Measurements from ENCODE around the gene FGD3.
"Not testable (repeated sequence)": the region's sequence is repeated elsewhere in the genome, so short reads cannot be mapped to it uniquely, and the experiment has no call there.

The FGD3 gene

DNA sequence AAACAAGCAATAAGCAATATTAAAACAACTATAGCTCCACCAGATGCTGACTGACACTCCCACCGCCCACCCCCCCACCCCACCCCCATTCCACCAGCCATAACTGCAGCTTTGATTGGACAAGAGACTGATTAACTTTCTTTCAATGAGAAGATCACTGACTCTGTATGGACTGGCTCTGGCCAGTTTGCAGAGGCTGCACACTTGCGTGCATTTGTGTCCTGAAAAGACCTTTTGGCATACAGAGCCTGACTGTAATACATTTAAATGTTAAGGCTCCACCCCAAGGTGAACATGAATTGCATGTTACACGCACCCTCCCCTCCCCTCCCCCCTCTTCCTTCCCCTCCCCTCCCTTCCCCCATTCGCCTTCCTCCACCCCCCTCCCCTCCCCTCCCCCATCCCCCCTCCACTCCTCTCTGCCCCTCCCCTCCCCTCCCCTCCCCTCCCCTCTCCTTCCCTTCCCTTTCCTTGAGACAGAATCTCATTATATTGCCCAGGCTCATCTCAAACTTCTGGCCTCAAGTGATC is 31.1 kb downstream of the FGD3 start:
- DNase-seq (ENCODE audit: low read depth): no peak

DNA sequence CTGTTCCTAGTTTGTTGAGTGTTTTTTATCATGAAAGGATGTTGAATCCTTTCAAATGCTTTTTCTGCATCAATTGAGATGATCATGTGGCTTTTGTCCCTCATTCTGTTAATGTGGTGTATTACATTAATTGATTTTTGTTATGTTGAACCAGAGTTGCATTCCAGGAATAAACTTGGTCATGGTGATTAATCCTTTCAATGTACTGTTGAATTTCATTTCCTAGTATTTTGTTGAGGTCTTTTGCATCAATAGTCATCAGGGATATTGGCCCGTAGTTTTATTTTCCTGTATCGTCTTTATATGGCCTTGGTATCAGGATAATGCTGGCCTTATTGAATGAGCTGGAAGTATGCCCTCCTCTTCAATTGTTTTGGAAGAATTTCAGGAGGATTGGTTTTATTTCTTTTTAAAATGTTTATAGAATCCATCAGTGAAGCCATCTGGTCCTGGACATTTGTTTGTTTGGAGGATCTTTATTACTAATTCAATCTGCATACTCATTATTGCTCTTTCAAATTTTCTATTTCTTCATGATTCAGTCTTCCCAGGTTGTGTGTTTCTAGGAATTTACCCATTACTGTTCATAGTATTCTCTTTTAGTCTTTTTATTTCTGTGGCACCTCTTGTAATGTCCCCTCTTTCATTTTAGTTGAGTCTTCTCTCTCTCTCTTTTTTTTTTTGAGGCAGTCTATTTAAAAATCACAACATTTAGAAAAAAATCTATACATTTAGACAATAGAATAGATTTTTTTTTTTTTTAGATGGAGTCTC is 32.1 kb downstream of the FGD3 start:
- no peak for DNase-seq (ENCODE audit: low read depth)

DNA sequence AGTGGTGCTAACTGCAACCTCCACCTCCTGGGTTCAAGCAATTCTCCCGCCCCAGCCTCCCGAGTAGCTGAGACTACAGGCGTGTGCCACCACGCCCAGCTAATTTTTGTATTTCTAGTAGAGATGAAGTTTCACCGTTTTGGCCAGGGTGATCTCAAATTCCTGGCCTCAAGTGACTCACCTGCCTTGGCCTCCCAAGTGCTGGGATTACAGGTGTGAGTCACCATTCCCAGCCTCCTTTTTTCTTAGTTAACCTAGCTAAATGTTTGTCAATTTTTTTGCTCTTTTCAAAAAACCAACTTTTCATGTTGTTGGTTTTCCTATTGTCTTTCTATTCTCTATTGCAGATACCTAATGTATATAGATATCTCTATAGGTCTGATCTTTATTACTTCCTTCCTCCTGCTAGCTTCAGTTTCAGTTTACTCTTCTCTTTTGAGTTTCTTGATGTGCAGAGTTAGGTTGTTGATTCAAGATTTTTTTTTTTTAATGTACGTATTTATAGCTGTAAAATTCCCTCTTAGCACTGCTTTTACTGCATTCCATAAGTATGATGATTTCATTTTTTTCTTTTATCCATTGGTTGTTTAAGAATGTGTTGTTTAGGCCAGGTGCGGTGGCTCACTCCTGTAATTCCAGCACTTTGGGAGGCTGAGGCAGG is 32.9 kb downstream of the FGD3 start:
- DNase-seq (ENCODE audit: low read depth): no peak

DNA sequence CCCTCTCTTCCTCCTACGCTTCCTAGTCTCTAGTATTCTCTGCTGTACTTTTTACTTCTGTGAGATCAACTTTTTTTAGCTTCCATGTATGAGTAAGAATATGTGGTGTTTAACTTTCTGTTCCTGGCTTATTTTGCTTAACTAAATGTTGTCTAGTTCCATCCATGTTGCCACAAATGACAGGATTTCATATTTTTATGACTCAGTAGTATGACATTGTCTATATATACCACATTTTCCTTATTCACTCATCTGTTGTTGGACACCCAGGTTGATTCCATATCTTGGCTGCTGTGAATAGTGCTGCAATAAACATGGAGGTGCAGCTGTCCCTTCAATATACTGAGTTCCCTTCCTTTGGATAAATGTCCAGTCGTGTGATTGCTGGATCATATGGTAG is 34.8 kb downstream of the FGD3 start:
- DNase-seq (ENCODE audit: low read depth): no peak

DNA sequence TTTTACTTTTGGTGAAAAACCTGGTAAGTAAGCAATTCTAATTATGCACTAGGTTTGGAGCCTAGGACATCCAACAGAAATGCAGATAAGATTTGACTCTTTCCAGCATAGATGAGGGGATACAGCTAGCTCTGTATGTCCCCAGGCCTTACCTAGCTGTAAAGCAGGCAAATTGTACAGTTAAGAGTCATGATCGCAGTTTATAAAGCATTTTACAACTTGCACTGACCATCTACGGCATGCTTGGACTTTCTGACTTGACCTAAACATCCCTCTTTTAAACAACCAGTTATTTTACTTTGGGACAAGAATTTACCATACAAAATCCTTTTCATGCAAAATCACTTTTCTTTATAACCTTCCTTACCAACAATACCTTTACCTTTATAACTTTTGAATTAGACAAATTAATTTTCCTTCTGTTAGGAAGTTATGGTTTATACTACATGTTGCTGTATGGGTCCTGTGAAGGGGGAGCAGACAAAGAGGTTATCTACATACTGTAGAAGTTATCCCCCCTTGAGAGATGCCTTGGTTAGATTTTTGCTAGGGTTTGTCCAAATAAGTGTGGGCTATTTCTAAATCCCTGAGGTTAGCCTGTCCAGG is 36.8 kb downstream of the FGD3 start:
- DNase-seq (ENCODE audit: low read depth): no peak

DNA sequence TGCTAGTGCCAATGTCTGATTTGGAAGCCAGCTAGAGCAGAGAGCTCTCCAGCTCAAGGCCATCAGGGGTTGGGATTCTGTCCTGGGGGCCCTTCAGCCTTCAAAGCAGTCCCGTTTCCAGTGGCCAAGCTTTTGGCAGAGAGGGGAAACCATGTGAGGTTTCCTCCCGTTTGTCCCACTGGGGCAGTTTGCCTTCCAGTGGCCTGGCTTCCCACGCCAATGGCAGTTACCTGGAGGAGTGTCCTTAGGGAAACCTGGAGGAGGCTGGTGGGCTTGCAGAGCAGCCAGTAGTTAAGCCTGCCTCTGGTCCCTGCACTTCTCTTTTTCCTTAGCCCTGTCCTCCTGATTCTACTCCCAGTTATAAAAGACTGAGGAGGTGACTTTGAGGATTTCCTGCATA is 37.7 kb downstream of the FGD3 start:
- no peak for DNase-seq (ENCODE audit: low read depth)

DNA sequence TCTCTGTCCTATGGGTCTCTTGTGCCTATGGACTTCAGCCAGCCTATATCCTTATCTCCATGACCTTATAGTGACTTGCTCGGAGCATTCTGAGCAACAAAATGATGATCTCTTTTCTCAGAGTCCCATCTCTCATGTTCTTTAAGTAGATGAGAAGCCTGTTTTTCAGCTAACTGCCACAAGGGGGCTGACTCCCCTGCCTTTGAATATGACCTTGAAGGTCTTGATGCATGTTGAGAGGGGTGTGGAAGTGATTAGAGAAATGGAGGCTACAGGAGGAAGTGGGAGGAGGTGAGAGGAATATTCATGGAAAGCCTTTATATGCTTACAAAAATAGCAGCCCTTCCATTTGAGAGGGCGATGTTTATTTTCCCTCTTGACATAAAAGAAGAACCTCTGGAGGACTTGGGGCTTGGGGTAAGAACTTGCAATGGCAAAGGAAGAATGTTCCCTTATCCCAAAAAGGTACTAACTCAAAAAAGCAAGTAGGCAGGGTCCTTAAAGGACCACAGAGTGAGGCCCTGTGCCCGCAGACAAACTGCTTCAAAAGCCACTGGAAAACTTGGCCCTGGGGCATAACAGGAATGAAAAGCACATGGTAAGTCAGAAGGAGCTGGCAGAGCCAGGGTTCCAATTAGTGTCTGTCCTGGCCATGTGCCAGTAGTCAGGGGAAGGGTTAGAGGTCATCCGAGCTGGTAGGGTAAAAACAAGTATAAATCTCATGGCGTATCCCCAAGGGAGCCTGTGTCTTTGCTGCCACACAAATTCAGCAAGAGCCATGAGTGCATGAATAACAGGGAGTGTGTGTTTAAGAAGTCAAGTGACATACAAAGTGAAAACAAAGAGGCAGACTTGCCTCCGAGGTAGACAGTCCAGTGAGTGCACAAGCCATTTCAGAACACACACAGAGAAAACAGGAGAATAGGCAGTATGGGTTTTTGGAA is 39.1 kb downstream of the FGD3 start:
- no peak for DNase-seq (ENCODE audit: low read depth)

DNA sequence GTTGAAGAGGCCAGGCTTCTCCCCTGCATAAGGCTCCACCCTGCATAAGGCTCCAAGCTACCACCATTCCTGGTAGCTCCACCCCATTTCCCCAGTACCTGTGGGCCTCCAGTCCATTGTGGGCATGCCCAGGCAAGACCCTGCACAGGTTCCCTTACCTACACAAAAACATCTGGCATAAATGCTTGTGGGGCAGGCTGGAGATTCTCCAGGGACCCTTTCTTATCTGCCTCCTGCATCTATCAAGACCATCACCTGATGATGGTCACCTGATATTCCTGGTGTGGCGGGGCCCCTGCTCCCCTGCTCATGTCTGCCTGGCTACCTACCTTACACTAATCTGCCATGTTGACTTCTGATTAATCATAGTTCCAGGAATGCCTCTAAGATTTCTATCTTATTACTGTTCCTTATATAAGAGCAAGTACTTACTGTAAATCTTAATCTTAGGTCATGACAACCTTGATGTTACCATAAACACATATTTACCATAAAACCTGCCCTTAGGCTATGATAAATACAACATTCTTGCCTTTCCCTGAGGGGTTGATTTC is 41.0 kb downstream of the FGD3 start:
- no peak for DNase-seq (ENCODE audit: low read depth)

DNA sequence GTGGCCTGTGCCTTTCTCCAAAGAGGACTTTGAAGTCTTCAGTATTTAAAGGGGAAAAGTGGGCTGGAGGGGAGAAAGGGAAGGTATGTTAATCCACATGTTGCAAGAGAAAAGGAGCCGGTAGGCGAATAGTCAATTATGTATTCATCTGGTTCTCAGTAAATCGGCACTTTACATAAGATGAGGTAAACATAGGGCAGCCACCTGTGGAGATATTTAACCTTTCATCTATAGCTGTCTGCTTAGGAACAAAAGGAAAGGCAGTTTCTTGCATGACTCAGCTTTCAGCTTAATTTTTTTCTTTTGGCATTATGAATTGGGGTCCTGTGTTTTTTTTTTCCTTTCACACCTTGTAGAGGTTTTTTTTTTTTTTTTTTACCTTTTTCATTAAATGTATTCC is 42.2 kb downstream of the FGD3 start:
- DNase-seq (ENCODE audit: low read depth): no peak

DNA sequence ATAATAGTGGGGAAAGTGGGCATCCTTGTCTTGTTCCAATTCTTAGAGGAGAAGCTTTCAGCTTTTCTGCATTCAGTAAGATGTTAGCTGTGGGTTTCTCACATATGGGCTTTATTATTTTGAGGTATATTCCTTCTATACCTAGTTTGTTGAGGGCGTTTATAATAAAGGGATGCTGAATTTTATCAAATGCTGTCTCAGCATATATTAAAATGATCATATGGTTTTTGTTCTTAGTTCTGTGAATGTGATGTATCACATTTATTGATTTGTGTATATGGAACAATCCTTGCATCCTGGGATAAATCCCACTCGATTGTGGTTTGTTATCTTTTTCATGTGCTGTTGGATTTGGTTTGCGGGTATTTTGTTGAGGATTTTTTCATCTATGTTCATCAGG is 43.1 kb downstream of the FGD3 start:
- DNase-seq (ENCODE audit: low read depth): no peak

DNA sequence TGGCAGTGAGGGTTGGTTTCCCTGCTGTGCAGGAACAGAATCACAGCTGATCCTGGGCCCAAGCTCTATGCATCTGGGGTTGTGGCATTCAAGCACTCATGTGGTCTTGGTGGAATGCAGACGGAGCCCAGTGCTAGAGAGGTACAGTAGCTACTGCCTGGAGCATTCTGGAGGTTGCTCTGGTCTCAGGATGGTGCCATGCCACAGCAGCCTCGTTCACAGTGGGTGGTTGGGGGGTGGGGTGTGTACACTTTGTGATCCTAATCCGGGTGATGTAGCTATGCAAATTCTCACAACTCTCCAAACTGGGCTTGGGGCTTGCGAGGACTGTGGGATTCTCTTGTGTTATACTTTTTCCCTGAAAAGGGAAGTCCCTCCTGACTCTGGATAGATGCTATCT is 45.2 kb downstream of the FGD3 start:
- DNase-seq (ENCODE audit: low read depth): no peak

DNA sequence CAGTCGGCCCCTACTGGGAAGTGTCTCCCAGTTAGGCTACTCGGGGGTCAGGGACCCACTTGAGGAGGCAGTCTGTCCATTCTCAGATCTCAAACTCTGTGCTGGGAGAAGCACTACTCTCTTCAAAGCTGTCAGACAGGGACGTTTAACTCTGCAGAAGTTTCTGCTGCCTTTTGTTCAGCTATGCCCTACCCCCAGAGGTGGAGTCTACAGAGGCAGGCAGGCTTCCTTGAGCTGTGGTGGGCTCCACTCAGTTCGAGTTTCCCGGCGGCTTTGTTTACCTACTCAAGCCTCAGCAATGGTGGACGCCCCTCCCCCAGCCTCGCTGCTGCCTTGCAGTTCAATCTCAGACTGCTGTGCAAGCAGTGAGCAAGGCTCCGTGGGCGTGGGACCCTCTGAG is 51.5 kb downstream of the FGD3 start:
- not testable (repeated sequence) for DNase-seq (ENCODE audit: low read depth)

DNA sequence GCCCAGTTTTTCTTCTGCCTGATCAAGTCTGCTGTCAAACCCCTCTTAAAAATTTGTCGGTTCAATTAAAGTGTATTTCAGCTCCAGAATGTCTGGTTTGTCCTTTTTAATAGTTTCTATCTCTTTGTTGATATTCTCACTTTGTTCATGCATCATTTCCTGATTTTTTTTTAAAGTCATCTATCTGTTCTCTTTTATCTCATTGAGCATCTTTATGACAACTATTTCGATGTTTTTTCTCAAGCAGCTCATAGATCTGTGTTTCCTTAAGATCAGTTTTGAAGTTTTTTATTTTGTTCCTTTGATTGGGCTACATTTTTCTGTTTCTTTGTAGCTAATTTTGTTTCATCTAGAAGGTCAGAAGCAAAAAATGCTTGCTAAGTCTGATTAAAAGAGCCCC is 53.7 kb downstream of the FGD3 start:
- DNase-seq (ENCODE audit: low read depth): no peak

DNA sequence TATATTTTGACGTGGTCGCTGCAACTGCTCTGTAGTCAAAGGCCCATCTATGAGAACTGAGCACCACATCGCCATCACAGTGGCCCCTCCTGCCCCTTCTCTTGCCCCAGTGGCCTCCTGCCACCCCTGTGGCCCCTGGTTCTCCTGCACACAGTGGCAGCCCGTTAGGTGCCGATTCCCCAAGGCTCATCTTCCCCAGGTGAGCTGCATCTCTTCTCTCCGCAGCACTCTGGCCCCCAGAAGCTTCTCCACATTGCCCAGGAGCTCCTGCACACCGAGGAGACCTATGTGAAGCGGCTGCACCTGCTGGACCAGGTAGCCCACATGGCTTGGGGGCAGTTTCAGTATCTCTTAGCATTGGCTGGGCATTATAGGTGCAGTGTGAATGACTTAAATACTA is 55.4 kb downstream of the FGD3 start:
- DNase-seq (ENCODE audit: low read depth): no peak

DNA sequence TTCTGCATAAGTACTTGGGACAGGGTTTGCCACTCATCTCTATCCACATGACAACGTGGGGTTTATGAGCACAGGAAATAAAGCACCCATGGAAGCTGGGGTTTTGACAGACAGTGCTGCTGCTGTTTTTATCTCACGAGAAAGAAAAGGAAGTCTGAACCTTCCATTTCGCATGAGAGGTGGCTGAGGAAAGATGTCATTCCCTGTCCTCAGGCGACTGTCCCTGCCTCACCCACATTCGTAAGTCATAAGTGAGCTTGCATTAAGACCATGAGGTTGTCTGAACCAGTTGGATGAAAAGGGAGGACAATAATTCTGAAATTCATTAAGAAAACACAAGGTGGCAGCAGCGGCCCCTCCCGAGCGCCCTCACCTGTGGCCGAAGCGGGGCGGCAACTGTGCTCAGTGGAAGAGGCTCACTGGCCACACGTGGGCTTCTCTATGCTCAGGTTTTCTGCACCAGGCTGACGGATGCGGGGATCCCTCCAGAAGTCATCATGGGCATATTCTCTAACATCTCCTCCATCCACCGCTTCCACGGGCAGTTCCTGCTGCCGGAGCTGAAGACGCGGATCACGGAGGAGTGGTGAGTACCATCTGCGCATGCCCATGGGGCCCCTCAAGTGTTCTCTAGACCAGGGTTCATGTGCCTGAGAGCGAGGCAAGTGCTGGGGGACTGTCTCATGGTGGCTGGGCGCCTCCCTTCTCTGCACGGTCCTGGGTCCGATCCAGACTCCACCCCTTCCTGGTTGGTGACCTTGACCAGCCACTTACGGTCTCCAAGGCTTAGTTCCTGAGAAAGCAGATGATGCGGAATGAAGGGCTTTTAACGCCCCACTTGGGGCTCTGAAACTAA is 56.5 kb downstream of the FGD3 start:
- DNase-seq (ENCODE audit: low read depth): no peak

DNA sequence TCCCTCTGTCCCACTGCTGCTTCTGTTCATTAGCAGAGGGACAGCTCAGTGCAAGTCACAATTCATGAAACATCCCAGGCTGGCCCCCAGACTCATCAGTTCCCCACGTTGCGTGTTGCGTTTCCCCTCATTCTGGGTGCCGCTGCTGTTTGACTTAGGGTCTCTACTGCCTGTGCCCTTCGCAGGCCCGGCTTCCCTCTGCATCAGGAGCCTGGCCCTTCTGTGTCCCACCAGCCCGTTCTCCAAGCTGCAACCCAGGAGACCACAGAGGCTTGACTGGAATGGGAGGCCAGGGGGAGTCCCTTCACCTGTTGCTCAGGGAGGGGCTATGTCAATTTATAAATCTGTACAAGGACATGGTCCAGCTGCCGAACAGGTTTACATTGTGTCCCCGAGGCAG is 57.2 kb downstream of the FGD3 start:
- DNase-seq (ENCODE audit: low read depth): no peak

DNA sequence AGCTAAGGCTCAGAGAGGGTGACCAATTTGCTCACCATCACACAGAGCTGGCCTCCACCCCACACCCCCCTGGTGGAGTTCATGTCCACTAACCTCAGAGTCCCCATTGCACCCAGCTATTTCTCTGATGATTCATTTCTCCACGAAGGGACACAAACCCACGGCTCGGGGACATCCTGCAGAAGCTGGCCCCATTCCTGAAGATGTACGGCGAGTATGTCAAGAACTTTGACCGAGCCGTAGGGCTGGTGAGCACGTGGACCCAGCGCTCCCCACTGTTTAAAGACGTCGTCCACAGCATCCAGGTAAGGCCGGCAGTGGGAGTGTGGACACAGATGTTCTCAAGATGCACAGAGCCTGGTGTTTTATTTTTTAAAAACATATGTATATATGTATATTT is 58.6 kb downstream of the FGD3 start:
- DNase-seq (ENCODE audit: low read depth): no peak

DNA sequence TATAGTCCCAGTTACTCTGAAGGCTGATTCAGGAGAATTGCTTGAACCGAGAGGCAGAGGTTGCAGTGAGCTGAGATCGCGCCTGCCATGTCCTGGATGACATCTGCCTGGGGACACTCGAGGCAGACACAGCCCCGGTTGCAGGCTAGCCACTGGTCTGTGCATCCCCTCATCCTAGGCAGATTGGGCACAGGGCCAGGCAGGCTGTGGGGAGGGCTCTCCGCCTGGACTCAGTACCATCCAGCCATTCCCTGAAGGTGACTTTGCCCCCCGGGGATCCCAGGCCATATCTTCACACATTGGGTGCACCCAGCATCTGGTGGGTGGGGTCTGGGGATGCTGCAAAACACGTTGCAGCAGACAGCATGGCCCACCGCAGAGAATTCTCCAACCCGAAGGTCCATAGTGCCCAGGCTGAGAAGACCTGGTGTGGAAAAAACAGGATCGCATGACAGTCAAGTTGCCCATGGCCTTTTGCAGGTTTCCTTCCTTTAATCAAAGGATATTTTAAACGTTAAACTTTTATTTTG is 60.3 kb downstream of the FGD3 start:
- DNase-seq (ENCODE audit: low read depth): no peak

DNA sequence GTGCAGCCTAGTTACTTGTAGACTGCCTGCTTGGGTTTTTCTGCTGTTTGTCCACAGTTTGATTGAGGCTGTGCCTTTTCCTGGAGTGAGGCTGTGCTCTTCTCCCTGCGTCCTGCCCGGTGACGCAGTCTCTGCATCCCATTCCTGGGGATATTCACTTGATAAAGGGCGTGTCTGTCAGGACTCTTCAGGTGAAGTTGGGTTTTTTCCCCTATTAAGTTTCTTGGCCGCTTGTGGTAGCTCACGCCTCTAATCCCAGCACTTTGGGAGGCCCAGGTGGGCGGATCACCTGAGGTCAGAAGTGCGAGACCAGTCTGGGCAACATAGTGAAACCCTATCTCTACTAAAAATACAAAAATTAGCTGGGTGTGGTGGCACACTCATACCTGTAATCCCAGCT is 61.1 kb downstream of the FGD3 start:
- DNase-seq (ENCODE audit: low read depth): no peak

DNA sequence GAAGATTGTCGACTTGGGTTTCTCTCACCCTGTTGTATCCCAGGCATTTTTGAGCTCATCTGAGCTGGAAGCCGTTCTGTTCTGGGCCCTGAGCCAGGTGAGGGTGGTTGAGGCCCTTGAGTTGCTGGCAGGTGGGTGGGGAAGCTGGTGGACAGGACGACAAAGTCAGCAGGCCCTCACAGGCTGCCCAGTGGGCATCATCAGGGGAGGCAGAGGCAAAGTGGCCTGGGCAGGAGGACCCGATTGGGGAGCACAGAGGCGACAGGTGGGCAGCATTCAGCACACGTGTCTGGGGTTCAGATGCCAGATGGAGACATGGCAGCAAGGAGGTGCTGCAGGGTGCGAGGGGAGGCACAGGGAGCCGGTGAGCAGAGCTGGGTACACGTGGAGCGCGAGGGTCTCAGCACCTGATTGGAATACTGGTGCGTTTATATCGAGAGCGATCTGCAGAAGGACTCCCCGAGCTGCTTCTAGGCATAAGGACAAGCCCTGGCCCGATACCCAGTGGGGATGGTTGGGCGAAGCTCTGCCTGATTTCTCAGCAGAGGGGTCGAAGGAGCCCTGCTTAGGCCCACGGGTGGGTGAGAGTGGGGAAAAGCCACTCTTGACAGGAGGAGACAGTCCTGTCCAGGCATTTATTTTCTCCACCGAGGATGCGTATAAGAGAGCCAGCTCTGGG is 62.2 kb downstream of the FGD3 start:
- no peak for DNase-seq (ENCODE audit: low read depth)
